Neural cell (in vitro differentiated cells): ENCODE measurements around the gene ANXA5.

ENCODE experiments used
- CTCF ChIP-seq: fragments of 450-650 bp; IDR thresholded peaks from 2 replicates; pipeline ENCODE4 v1.5.1; 2014; ENCODE audit warnings: antibody characterized with exemption, mild to moderate bottlenecking, moderate library complexity; ENCODE audit not compliant: poor library complexity, severe bottlenecking
- EZH2 ChIP-seq: fragments of 200-600, 300-800 bp; shearing (Covaris generic), sonication (generic); IDR thresholded peaks from 2 replicates; pipeline ENCODE4 v1.6.1; 2014; ENCODE audit warnings: antibody characterized with exemption, low read length, borderline replicate concordance, mild to moderate bottlenecking; ENCODE audit not compliant: insufficient read depth, poor library complexity, severe bottlenecking
- SMC3 ChIP-seq: fragments of 450-650 bp; conservative IDR thresholded peaks from 2 replicates; pipeline ENCODE4 v1.6.1; 2014; ENCODE audit warnings: antibody characterized with exemption, mild to moderate bottlenecking, moderate library complexity; ENCODE audit not compliant: poor library complexity

- no peak for TF ChIP-seq CTCF
- TF ChIP-seq EZH2 = no peak
- TF ChIP-seq SMC3 = no peak
Observed at GRCh38 chr4:121740796-121741409, 44.1 kb upstream of the ANXA5 start.
